HG03571 (cell line): Measurements from ENCODE around the gene TOLLIP.
"Not testable (repeated sequence)": the region's sequence is repeated elsewhere in the genome, so short reads cannot be mapped to it uniquely, and the experiment has no call there.

Experiments used
- ATAC-seq: cut with Tn5 transposase; IDR thresholded peaks from one replicate; pipeline ENCODE4 v1.9.1; 2021; ENCODE audit not compliant: unreplicated experiment

TOLLIP gene

GRCh38 chr11:1344056-1344635, 34.7 kb upstream of the TOLLIP start:
- ATAC-seq = no peak

DNA sequence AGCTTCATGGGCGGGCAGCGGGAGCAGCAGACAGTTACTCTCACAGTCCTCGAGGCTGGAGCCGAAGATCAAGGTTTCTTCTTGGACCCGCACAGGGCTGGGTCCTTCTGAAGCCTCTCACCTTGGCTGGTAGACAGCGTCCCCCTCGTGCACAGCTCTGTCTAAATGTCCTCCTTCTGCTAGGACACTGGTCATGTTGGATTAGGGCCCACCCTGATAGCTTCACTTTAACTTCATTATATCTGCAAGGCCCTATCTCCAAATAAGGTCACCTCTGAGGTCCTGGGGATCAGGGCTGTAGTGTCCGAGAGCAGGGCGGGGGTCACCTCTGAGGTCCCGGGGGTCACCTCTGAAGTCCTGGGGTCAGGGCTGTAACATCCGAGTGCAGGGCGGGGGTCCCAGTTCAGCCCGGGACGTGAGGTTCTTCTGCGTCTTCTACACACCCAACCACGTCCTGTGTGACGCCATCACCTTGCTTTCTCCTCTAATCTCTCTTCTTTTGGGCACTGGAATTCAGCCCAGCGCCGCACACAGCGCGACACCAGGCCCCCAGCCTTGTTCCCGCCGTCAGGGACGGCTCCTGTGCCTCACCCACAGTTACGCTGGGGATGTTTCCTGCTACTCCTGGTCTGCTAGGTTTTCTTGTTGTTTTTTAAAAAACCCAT, 34.1 kb upstream of the TOLLIP start:
- no peak for ATAC-seq

DNA sequence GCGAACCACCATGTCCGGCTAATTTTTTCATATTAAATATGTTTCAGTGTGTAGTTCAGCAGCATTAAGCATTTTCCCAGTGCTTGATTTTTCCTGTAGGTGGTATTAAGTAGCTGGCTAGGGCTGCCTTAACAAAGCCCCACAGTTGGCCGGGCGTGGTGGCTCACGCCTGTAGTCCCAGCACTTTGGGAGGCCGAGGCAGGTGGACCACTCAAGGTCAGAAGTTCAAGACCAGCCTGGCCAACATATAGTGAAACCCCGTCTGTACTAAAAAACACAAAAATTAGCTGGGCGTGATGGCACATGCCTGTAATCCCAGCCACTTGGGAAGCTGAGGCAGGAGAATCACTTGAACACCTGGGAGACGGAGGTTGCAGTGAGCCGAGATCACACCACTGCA, 33.5 kb upstream of the TOLLIP start:
- ATAC-seq = no peak

DNA sequence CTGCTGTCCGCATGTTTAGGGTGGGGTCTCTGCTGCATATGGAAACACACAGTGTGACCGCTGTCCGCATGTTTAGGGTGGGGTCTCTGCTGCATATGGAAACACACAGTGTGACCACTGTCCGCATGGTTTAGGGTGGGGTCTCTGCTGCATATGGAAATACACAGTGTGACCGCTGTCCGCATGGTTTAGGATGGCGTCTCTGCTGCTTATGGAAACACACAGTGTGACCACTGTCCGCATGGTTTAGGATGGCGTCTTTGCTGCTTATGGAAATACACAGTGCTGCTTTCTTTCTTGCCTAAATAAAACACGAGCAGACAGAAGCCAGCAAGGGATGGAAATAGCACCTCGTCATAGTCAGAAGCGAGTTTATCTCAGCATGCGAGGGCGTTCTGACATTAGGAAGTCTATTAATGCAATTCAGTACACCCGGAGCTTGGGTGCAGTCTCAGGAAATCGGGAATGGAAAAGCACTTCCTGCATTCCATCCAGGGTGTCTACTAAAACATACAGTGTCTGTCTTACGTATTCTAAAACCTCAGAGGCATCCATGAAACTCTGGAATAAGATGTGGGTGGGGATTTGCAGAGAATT, 32.6 kb upstream of the TOLLIP start:
- no peak for ATAC-seq

DNA sequence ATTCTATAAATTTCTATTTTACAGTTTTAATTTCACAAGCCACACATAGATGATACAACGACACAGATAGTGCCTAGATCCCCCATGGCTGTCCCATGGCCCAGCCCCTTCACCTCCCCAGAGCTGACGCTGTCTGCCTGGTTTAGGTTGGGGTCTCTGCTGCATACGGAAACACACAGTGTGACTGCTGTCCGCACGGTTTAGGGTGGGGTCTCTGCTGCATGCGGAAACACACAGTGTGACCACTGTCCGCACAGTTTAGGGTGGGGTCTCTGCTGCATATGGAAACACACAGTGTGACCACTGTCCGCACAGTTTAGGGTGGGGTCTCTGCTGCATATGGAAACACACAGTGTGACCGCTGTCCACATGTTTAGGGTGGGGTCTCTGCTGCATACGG, 31.8 kb upstream of the TOLLIP start:
- not testable (repeated sequence) for ATAC-seq

- ATAC-seq = no peak
These were observed 30.7 kb upstream of the TOLLIP start for GRCh38 chr11:1340111-1340510.

DNA sequence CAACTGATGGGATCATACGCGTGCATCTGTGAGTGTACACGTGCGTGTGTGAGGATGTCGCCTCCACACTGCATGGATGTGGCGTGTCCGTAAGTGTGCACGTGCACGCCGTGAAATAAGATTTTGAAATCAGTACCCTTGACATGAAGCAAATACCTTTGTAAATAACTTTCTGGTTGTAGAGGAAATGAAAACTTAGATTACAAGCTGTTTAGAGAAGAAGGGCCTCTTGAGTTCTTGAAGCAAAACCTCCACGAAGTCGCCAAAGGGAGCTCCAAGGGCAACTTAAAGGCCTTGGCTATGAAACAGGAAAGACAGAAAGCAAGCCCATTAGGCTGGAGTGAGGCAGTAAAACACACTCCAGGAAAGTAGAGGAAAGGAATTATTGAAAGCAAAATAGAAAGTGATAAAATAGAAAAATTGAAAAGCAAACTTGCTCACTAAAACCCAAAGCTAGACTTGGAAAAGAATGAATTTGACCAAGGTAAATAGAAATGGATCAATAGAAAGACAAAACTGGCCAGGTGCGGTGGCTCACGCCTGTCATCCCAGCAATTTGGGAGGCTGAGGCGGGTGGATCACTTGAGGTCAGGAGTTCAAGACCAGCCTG, 29.7 kb upstream of the TOLLIP start:
- no peak for ATAC-seq

- no peak for ATAC-seq
These were observed 29.0 kb upstream of the TOLLIP start for GRCh38 chr11:1338201-1339065.

DNA sequence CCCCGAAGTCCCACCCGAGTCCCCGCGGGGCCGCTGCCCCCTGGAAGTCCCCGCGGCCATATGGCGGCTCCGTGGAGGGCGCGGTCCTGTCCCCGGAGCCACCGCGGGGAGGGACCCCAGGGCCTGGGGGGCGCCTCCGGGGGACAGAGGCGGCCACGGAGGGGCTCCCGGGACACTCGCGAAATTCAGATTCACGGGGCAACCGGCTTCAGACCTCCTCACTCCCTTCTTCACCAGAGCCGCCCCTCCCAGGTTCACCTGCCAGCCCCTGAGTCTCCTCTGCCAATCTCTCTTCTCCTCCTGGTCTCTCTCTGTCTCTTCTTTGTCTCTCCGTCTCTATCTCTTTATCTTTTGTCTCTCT, 28.2 kb upstream of the TOLLIP start:
- no peak for ATAC-seq

- no peak for ATAC-seq
These were observed 27.6 kb upstream of the TOLLIP start for GRCh38 chr11:1336836-1337646.

- ATAC-seq = no peak
These were observed 26.7 kb upstream of the TOLLIP start for GRCh38 chr11:1335811-1336761.

- ATAC-seq = no peak
These were observed 25.9 kb upstream of the TOLLIP start for GRCh38 chr11:1335264-1335810.

DNA sequence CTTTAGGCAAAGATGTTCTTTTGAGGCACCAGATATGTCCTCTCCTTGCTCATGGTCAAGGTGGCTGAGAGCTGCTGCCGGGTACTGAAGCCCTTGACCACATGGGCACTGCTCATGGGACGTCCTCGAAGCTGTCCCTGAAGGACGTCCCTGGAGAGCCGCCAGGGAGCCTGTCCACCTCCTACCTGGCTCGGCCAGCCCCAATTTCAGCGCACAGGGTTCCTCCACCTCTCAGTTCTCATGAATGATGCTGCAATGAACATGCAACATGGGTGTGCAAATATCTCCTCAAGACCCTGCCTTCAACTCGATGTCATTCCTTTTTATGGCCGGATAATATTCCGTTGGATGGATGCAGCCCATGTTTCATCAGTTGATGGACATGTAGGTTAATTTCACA, 24.4 kb upstream of the TOLLIP start:
- ATAC-seq = no peak

- no peak for ATAC-seq
These were observed 23.8 kb upstream of the TOLLIP start for GRCh38 chr11:1333091-1333772.

DNA sequence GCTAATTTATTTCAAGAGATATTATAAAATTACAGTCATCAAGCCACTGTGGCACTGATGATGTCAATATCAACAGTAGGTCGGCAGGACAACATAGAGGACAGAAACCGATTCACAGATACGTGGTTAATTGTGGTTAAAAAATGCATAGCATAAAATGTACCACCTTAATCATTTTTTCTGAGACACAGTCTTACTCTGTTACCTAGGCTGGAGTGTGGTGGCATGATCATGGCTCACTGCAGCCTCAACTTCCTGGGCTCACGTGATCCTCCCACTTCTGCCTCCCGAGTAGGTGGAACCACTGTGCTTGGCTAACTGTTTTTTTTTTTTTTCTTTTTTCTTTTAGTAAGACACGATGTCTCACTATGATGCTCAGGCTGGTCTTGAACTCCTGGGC, 21.0 kb upstream of the TOLLIP start:
- ATAC-seq = no peak

- ATAC-seq = no peak
These were observed 17.6 kb upstream of the TOLLIP start for GRCh38 chr11:1327064-1327460.

DNA sequence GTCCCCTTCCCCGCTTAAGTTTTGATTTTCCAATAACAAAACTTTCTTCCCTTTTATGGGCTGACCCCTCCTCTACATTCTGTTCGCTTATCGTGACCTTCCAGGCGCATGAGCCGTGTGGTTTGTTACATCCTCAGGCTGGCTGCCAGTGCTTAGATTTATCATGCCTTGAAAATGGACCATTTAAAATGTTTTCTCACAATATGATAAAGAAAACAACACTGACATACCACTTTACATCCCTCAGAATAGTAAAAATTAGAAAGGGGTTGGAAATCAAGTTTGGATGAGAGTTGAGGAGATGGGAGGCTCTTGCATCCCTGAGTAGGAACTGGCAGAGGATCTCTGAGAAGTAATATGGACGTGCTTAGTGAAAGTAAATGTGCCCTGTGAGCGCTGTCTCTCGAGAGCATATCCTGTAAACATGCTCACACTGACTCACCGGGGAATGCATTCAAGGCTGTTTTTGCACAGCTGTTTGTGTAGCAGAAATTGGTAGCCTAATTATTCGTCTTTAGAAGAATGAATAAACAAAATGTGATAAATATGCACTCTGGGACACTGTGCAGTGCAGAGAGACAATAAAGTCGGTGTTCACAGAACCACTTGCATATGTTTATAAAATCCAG, 17.1 kb upstream of the TOLLIP start:
- ATAC-seq = no peak

GRCh38 chr11:1323774-1324173, 14.3 kb upstream of the TOLLIP start:
- ATAC-seq = no peak
